Activated naive CD4-positive, alpha-beta T cell treated with anti-CD3 and anti-CD28 coated beads, Interleukin-2, amount 50 U/mL, for 24 hours (primary cell): ENCODE data around the gene HDAC4.
"Not testable (repeated sequence)": the region's sequence is repeated elsewhere in the genome, so short reads cannot be mapped to it uniquely, and the experiment has no call there.

Experiments
- H3K27ac Mint-ChIP-seq: one replicate; pipeline ENCODE4 v1.8.0; 2021; ENCODE audit warnings: mild to moderate bottlenecking, mixed read lengths
- H3K27me3 Mint-ChIP-seq: one replicate; pipeline ENCODE4 v1.8.0; 2021; ENCODE audit warnings: mixed read lengths
- H3K36me3 Mint-ChIP-seq: one replicate; pipeline ENCODE4 v1.8.0; 2021; ENCODE audit warnings: mixed read lengths
- H3K4me1 Mint-ChIP-seq: one replicate; pipeline ENCODE4 v1.8.0; 2021; ENCODE audit warnings: mixed read lengths
- H3K4me3 Mint-ChIP-seq: one replicate; pipeline ENCODE4 v1.8.0; 2021; ENCODE audit warnings: mild to moderate bottlenecking, mixed read lengths
- H3K9me3 Mint-ChIP-seq: one replicate; pipeline ENCODE4 v1.8.0; 2021; ENCODE audit warnings: mixed read lengths

Gene HDAC4

GRCh38 chr2:239291475-239292350, 109.1 kb downstream of the HDAC4 start:
- Mint-ChIP-seq H3K4me1 (peaks cover 81% of the 10 kb centered on the region), H3K27me3 (no peaks in the 10 kb centered on the region), H3K36me3 (peaks cover 4% of the 10 kb centered on the region), H3K9me3 (no peaks in the 10 kb centered on the region), H3K4me3 (no peak overlapping the region), H3K27ac (no peak overlapping the region)

DNA sequence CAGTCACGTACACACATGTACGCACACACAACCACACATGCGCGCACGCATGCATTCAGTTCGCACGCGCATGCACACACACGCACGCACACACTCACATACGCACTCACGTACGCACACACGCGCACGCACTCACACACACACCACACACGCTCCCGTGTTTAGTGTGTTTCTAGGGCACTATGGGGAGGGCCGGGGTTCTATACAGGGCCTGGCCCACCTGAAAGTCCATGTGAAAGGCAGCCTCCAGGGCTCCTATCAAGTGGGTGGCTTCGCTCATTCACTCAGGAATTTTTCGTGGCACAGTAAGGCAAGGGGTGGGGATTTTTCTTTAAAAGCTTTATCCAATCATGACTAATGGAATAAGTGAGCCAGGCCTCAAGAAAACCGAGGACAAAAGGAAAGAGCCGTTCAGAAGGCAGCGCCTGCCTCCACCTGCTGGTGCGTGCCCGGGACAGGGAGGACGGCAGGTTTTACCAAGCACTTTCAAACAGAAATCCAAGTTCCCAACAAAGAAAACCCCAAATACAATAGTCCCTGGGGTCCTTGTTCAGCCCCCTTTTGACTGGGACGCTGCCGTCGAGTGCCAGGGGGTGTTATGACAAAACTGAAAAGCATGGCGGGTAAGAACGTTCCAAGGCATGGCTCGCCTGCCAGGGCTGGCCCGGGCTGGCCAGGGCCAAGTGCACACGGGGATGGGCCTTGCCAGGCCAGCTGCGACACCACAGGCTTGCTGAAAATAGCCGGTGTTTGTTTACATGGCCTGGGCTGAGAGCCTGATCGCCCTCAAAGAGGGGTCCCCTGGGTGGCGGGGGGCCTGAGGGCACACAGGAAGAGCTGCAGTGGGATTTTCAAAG, 110.0 kb downstream of the HDAC4 start:
- Mint-ChIP-seq H3K4me3 (no peak overlapping the region), H3K27ac (peak overlapping the region; percentile 49), H3K27me3 (no peaks in the 10 kb centered on the region), H3K4me1 (peaks cover 81% of the 10 kb centered on the region), H3K9me3 (no peaks in the 10 kb centered on the region), H3K36me3 (peaks cover 7% of the 10 kb centered on the region)

- Mint-ChIP-seq H3K27me3 (no peaks in the 10 kb centered on the region), H3K9me3 (no peaks in the 10 kb centered on the region), H3K4me1 (peaks cover 84% of the 10 kb centered on the region), H3K27ac (peak overlapping the region; percentile 93), H3K4me3 (peak overlapping the region; percentile 84), H3K36me3 (peaks cover 7% of the 10 kb centered on the region)
Observed at GRCh38 chr2:239289545-239289944, 111.3 kb downstream of the HDAC4 start.

GRCh38 chr2:239288951-239289511, 111.8 kb downstream of the HDAC4 start:
- H3K36me3 Mint-ChIP-seq, result peaks cover 7% of the 10 kb centered on the region
- peaks cover 80% of the 10 kb centered on the region for H3K4me1 Mint-ChIP-seq
- peak overlapping the region; percentile 84 for H3K4me3 Mint-ChIP-seq
- H3K27me3 Mint-ChIP-seq, result no peaks in the 10 kb centered on the region
- H3K27ac Mint-ChIP-seq, result peak overlapping the region; percentile 93
- no peaks in the 10 kb centered on the region for H3K9me3 Mint-ChIP-seq

- Mint-ChIP-seq H3K9me3 (no peaks in the 10 kb centered on the region), H3K4me1 (peaks cover 77% of the 10 kb centered on the region), H3K4me3 (peak overlapping the region; percentile 65), H3K27me3 (no peaks in the 10 kb centered on the region), H3K36me3 (peaks cover 7% of the 10 kb centered on the region), H3K27ac (peak overlapping the region; percentile 43)
Observed at GRCh38 chr2:239288237-239288636, 112.6 kb downstream of the HDAC4 start.

DNA sequence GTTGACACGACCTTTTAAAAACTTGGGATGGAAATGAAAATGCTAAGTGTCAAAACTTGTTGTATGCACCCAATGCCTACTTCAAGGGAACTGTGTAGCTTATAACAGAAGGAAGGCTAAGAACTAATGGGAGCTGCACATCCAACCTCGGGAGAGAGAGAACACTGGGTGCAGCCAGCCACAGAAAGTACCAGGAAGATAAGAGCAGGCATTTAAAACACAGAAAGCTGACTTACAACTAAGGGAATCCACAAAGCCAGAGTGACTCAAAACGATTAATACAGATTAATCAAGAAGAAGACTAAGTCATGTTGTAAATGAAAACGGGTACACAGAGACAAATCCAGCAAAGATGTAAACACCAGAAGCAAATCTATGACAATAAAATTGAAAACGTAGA, 113.4 kb downstream of the HDAC4 start:
- Mint-ChIP-seq H3K4me1 (peaks cover 73% of the 10 kb centered on the region), H3K27me3 (no peaks in the 10 kb centered on the region), H3K4me3 (peak overlapping the region; percentile 63), H3K9me3 (no peaks in the 10 kb centered on the region), H3K36me3 (peaks cover 7% of the 10 kb centered on the region), H3K27ac (peak overlapping the region; percentile 47)

DNA sequence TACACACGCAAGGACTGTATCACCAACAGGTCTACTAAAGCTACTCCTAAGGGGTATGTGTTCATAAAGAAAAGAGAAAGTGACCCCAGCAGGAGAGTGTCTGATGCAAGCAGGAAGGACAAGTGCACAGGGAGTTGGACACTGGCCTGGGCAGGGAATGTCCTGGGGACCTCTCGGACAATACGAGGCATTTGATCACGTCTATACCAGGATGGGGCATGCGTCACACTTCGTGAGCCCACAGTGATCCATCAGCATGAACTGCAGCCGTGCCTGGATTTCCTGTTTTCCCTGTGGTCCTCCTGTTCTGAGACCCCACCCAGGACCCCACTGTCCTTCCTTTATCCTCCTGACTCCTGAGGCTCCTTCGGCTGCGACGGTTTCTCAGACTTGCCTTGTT, 113.9 kb downstream of the HDAC4 start:
- H3K36me3 Mint-ChIP-seq, result peaks cover 7% of the 10 kb centered on the region
- peaks cover 71% of the 10 kb centered on the region for H3K4me1 Mint-ChIP-seq
- H3K9me3 Mint-ChIP-seq, result no peaks in the 10 kb centered on the region
- H3K27ac Mint-ChIP-seq, result peak overlapping the region; percentile 47
- H3K4me3 Mint-ChIP-seq, result peak overlapping the region; percentile 86
- H3K27me3 Mint-ChIP-seq, result no peaks in the 10 kb centered on the region

DNA sequence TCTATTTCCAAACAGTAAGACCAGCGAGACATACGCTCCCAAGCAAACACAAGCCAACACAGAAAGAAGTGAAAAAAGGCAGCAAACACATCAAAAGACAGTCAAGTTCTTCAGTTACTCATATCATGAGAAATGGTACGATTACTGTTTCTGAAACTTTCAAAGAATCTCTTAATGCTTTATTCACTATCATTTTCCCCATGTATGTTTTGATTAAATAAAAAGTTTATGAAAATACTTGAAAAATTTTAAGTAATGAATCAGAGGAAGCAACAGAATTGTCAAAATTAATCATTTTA, 114.9 kb downstream of the HDAC4 start:
- Mint-ChIP-seq H3K4me1 (peaks cover 69% of the 10 kb centered on the region), H3K27ac (peak overlapping the region; percentile 98), H3K9me3 (no peaks in the 10 kb centered on the region)

DNA sequence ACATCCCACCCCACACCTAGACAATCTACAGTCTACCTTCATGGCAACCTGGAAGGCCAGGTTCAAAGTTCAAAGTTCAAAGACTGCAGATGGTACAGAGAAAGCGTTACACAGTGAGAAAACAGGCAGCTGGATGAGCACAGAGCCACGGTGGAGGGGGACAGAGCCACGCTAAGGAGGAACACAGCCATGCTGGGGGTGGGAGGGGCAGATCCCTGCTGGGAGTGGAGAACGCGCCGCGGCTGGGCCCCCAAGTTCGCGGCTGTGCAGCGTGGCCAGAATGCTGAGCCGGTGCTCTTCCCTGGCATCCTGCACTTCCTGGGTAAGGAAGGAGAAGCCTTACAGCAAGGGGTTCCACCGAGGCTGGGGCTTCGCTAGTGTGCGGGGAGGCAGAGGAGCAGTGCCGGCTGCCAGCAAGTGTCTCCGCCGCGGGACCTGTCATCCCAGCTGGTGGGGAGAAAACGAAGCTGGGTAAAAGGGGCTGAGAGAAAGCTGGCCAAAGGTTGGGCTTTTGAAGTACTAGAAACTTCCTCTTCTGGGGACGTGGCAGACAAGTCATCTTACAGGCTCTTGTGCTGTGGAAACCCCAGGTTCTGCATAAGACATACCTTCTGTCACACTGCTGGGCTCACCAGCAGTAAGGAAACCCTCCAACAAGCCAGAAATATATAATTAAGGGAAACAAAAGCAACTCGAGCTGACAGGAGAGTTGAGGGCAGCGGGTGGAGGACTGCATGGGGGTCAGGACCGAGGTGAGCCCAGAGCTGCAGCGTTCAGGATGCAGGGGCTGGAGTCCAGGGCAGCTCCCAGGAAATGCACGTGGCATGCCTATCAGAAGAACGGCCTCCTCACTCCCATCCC, 115.5 kb downstream of the HDAC4 start:
- Mint-ChIP-seq H3K4me3 (peak overlapping the region; percentile 86), H3K9me3 (no peaks in the 10 kb centered on the region), H3K27ac (peak overlapping the region; percentile 88), H3K27me3 (no peaks in the 10 kb centered on the region), H3K4me1 (peaks cover 64% of the 10 kb centered on the region), H3K36me3 (peaks cover 7% of the 10 kb centered on the region)

More for the DNA sequence above, 114.9 kb downstream of the HDAC4 start:
- no peaks in the 10 kb centered on the region for H3K27me3 Mint-ChIP-seq
- H3K4me3 Mint-ChIP-seq, result peak overlapping the region; percentile 86
- peaks cover 7% of the 10 kb centered on the region for H3K36me3 Mint-ChIP-seq

DNA sequence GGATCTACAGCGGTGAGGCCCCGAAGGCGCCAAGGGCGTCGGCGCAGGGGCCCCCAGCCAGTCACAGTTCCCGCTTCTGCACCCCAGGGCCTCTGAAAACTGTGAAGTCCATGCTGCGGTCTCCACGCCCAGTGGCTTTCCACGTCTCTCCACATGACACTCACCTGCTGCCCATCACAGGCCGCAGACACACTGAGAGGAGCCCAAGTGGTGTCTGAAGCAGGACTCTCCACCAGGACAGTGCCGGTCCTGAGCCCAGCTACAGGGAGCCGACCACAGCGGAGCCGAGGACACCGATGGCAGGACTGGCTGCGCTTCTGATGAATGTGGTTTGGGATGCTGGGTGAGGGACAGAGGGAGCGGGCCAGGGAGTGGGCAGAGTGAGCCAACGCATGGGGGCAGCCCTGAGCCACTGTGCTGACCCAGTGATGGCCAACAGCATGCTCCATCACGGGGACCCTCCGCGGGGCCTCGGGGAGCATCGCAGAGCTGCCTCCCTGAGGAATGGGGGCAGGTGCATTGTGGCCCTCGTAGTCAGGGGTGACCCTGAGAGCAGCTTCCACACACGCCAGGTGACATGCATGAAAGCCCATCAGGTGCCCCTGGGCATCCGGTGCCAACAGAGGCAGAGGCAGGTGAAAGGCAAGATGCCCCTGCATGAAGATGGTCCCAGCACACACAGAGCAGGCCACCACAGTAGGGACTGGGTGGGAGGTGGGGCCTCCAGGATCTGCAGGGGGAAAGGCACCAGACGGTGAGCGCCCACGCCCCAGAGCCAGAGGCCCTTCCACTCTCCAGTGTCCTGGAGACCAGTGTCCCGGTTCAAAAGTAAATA, 116.6 kb downstream of the HDAC4 start:
- Mint-ChIP-seq H3K36me3 (peaks cover 5% of the 10 kb centered on the region), H3K27ac (no peak overlapping the region), H3K9me3 (no peaks in the 10 kb centered on the region), H3K27me3 (no peaks in the 10 kb centered on the region), H3K4me1 (peaks cover 56% of the 10 kb centered on the region), H3K4me3 (peak overlapping the region; percentile 86)

GRCh38 chr2:239283288-239283945, 117.4 kb downstream of the HDAC4 start:
- Mint-ChIP-seq H3K27me3 (no peaks in the 10 kb centered on the region), H3K36me3 (peaks cover 5% of the 10 kb centered on the region), H3K27ac (no peak overlapping the region), H3K4me3 (peak overlapping the region; percentile 17), H3K9me3 (no peaks in the 10 kb centered on the region), H3K4me1 (peaks cover 54% of the 10 kb centered on the region)

GRCh38 chr2:239282448-239283287, 118.2 kb downstream of the HDAC4 start:
- H3K4me1 Mint-ChIP-seq, result peaks cover 52% of the 10 kb centered on the region
- H3K9me3 Mint-ChIP-seq, result no peaks in the 10 kb centered on the region
- H3K27ac Mint-ChIP-seq, result no peak overlapping the region
- no peaks in the 10 kb centered on the region for H3K27me3 Mint-ChIP-seq
- no peak overlapping the region for H3K4me3 Mint-ChIP-seq
- peaks cover 5% of the 10 kb centered on the region for H3K36me3 Mint-ChIP-seq

GRCh38 chr2:239280296-239281017, 120.4 kb downstream of the HDAC4 start:
- H3K27ac Mint-ChIP-seq, H3K9me3 Mint-ChIP-seq, H3K27me3 Mint-ChIP-seq, H3K36me3 Mint-ChIP-seq, H3K4me3 Mint-ChIP-seq: not testable (repeated sequence)
- H3K4me1 Mint-ChIP-seq, result peaks cover 43% of the 10 kb centered on the region
